ENCODE data around the gene LRMDA.

The LRMDA gene

GRCh38 chr10:76399226-76399625, 967.8 kb downstream of the LRMDA start:
- no peak for DNase-seq

DNA sequence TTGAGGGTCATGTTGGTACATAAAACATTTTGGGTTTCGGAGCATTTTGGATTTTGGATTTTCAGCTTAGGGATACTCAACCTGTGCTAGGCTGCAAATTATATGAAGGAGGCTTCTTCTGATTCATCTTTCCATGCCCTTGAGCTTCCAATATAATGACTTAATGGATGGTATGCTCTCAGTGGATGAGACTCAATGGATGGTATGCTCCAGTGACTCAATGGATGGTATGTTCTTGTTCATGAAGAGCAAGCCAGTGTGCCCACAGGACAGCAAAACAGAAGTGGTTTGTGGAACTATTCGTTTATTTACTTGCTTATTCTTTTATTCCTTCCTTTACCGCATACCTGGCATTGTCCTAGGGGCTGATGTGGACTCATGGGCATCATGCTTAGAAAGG, 969.6 kb downstream of the LRMDA start:
- no peak for DNase-seq

GRCh38 chr10:76403912-76404311, 972.5 kb downstream of the LRMDA start:
- no peak for DNase-seq

DNA sequence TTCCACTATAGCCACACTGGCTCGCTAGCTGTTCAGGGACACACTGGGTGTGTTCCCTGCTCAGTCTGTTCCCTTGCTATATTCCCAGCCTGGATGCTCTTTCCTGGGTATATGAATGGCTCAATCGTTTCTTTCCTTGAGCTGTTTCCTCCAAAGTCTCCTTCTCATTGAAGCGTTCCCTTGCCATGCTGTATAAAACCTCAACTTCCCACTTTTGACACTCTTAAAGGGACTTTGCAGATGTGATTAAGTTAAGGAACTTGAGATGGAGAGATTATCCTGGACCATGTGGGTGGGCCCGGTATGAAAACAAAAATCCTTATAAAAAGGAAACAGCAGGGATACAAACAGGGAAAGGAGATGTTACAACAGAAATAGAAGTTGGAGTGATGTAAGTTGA, 973.1 kb downstream of the LRMDA start:
- no peak for DNase-seq

DNA sequence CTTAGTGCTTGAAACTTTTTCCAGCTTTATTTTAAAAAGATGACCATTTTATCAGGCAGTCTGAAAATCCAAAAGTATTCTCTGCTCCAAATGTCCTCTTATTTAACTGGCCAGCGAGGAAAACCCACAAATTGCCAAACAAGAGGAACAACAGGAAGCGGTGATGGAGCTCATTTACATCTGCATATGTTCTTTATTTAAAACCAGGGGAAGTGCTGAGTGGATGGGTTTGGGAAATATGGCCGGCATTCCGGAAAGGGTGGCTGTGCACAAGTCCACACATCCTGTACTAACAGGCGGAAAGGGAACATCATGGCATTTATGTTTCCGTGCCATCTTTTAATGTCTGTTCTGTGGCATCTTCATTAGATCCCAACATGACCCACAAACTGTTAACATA, 974.5 kb downstream of the LRMDA start:
- DNase-seq = no peak

- no peak for DNase-seq
These were observed 977.2 kb downstream of the LRMDA start for GRCh38 chr10:76408646-76409045.

DNA sequence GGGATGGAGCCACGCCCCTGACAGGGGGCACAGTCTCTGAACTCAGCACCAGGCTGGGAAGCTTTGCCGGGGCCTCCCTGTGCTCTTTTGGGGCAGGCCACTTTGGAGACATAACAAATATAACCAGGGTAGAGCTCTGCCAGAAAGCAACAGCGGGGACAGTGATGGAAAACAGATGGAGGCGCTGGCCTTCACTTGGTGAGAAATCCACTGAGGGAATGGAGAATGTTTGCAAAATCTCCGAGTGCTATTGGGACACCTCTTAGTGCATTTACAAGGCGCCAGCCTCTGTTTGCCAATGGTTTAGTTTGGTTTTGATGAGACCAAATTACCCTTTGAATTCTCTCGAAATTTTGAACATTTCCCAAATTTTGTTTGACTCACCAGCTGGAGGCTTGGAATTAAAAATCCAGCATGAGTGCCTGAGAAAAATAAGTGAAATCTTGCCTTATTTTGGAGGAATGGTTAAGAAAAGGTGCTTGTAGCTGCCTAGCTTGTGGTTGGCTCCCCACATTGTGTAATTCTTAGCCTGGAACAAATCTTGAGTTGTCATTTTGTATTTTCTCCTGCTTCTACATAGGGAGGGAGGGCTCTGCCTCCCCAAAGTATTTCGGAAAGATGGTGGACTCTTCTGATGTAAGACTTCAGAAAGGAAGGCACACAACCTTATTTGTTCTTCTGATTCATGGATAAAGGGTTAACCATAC, 980.5 kb downstream of the LRMDA start:
- DNase-seq = no peak

DNA sequence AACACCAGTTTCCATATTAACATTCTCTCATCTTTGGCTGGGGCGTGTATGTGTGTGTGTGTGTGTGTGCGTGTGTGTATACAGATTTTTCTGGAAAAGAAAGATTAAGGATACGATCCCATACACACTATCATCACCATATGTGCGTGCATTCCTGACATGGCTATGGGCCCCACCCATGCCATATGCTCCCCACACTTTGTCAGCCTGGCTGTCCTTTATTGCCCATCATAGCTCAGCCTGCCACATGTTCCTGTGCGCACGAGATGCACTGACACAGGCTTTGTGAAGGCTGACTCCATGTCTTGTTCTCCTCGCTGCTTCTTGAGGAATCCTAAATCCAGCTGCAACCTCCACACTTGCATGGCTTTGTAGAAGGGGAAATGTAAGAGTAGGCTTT, 984.1 kb downstream of the LRMDA start:
- DNase-seq = peak; percentile 48

DNA sequence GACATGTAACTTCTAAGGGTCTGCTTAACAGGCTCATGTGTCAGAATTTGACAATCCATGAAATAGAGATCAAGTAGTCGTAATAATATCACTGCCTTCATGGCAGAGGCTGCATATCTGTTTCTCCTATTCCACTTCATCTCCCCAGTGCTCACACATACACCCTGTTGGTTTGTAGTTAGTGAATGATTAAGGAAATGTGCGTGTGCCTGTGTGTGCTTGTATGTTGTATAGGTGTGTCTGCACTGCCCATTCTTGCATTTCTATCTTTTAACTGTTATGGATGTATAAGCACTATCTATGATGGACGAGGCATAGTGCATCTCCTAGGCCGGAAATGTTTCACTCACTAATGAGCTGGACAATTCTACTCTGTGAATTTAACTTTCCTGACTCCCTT, 985.2 kb downstream of the LRMDA start:
- DNase-seq = no peak

DNA sequence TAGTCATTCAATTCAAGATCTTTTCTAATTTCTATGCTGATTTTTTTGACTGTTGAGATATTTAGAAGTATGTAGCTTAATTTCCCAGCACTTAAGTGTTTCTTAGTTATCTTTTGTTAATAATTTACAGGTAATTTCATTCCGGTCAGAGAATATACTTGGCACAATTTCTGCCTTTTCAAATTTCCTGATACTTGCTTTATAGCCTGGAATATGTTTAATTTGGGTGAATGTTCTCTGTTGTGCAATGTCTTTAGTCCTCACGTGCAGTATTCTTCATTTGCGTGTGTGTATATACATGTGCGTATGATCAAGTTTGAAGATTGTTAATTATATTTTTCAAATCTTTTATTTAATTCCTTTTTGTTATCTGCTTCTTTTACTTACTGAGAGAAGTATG, 989.3 kb downstream of the LRMDA start:
- no peak for DNase-seq

GRCh38 chr10:76422769-76423168, 991.3 kb downstream of the LRMDA start:
- DNase-seq = no peak

DNA sequence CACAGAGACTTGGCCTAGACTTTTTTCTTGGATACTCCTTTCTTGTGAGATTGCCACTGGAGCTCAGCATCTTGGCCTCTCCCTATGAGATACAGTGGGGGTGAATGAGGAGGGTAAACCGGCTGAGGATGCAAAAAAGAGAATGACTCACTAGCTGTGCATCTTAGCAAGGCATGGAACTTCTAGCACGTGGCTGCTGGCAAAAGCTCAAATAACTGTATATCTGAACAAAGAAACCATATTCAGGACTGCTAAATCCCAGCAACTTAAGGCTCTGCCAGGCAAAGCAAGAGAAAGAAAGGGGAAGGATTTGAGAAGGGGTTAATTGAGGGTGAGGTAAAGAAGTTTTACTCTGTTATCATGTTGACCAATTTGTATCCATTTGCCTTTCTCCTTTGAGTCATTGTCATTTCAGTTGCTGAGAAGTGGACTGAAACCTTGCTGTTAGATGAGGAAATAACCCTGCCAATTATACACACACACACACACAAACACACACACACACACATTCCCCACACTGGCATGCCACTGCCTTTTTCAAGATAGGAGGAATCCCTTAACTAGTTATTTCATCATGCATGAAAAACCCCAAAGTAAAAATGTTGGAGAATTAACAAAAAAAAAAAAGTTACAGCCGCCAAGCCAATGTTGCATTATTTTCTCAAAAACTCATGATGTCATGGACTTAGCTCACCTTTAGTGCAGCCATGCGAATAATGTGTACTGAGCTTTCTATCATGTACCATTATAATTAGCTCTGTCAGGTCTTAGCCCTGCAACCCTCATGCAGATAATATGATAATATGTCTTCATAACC, 997.3 kb downstream of the LRMDA start:
- DNase-seq = no peak

- DNase-seq = no peak
These were observed 998.1 kb downstream of the LRMDA start for GRCh38 chr10:76429368-76430060.

DNA sequence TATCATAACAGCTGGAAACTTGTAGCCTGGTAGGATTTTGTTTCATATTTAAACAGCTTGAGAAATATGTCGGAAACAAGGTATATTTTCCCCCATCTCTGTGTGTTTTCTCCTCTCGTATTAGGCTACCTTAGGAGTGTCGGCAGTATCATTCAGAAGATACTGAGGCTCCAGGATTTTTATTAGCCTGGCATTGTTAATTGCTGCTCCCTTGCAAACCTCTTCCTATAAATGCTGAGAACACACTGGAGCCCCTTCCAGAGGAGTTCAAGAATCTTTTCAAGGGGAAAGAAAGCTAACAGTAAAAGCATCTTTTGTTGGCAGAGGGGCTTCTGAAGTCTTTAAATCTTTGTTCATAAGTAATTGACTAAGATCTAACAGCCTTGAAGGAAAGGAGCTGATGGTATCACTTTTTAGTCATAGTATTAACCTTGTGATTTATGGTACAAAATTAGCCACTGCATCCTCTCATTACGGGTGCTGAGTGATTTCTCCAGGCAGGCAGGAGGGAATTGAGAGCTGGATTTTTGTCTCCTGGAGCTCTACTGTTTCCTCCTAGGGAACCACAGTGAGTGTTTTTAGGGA, 998.7 kb downstream of the LRMDA start:
- DNase-seq = no peak

GRCh38 chr10:76432016-76433012, 1000.9 kb downstream of the LRMDA start:
- no peak for DNase-seq

DNA sequence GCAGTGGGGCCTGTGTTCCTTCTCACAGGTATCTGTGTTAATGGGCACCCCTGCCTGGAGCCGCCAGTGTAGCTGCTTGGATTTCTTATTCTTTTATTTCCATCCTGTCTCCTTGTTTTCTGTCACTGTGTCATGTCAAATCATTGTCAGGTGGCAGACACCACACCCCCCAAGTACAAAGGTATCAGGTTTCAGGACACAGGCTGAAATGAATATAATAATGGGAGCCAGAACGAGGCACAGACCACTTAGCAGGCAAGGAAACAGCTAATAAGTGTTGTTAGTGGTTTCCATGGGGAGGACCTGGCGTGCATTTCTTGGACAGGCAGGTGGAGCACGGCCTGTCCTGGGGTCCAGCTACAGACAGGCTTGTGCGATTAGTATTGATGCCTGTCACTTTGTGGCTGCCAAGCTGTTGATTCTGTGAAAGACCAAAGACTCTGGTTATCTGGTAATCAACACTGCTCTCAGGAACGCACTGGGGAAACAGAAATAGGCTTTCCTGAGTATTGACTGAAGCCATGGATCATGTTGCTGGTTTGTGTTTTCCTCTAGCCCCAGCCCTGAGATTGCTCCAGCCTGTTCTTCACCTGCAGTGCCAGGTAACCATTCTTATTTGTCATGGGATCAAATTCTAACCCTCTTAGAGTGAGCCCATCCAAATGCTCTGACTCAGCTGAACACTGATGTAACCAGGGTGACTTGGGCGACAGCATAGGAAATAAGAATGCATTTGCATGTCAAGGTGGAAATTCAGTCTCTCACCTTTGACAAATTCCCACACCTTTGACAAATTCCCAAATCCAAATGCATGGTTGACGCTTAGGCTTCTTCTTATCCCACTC, 1002.0 kb downstream of the LRMDA start:
- no peak for DNase-seq

DNA sequence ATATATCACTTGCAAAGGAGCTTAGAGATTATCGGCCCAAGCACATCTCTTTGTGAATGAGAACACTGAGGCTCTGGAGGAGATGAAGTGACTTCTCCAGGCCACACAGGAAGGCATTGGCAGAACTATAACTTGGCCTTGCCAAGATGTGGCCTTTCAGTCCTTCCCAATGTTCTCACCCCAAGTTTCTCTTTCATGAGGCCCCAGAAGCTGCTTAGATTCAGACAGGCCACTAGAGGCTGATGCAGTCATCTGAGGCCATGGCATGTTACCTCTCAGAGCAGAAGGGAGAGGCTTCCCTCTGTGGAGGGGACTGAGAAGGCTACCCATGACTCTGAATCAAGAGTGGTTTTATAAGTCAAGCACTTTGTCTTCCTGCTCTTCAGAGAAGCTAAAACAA, 1003.7 kb downstream of the LRMDA start:
- DNase-seq = no peak

DNA sequence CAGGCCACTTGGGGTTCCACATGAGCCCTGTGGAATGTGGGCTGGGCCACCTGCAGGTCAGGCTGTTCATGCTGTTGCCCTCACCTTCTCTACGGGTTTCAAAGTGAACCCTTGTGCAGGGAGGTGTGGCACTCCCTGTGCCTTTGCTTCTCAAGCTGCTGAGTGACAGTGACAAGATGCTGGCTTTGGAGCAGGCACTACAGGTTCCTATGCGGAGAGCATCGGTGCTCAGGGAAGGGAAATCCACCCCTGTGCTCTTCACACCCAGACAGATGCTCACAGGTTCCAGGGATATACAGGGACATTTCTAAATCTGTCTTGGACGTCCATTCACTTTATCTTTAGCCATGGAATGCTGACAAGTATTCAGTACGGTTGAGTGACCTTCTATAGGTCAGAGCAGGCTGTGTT, 1005.0 kb downstream of the LRMDA start:
- DNase-seq = no peak

GRCh38 chr10:76436981-76437380, 1005.6 kb downstream of the LRMDA start:
- DNase-seq = no peak

GRCh38 chr10:76440426-76440825, 1009.0 kb downstream of the LRMDA start:
- no peak for DNase-seq

DNA sequence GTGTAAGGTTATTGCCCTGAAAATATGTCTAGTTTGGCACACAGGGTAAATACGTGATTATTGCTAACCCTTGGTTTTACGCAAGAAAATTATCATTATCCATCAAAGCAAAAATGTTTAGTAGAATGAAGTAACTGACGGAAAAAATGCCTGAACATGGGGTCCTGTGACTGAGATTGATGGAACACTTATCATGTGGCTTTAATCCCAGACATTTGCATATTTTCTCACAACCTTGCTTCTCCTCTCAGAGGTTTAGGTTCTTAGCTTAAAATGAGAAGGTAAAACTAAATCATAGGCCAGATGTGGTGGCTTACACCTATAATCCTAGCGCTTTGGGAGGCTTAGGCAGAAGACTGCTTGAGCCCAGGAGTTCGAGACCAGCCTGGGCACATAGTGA, 1010.7 kb downstream of the LRMDA start:
- DNase-seq = no peak
